Liver (tissue), 3 donors: ENCODE data around the gene MYH13.

Experiments
- EGR1 ChIP-seq, 2 donors: IDR thresholded peaks; 2 replicates each; pipeline ENCODE4 v1.6.1; 2016 to 2018; ENCODE audit warnings: antibody characterized with exemption in 2 of 2, low read depth in 2 of 2
- GABPA ChIP-seq, 2 donors: IDR thresholded peaks in 1 of 2; conservative IDR thresholded peaks in 1 of 2; 2 replicates each; pipeline ENCODE4 v1.6.1; 2016; ENCODE audit warnings: antibody characterized with exemption in 2 of 2, mild to moderate bottlenecking in 1 of 2, moderate library complexity in 1 of 2
- REST ChIP-seq: IDR thresholded peaks from 2 replicates; pipeline ENCODE4 v1.6.1; 2016; ENCODE audit warnings: antibody characterized with exemption, mild to moderate bottlenecking
- RXRA ChIP-seq, 2 donors: IDR thresholded peaks; 2 replicates each; pipeline ENCODE4 v1.6.1; 2017 to 2018; ENCODE audit warnings: antibody characterized with exemption in 2 of 2, mild to moderate bottlenecking in 1 of 2
- SP1 ChIP-seq: IDR thresholded peaks from 2 replicates; pipeline ENCODE4 v1.6.1; 2018; ENCODE audit warnings: antibody characterized with exemption, mild to moderate bottlenecking
- YY1 ChIP-seq: IDR thresholded peaks from 2 replicates; pipeline ENCODE4 v1.6.1; 2016; ENCODE audit warnings: antibody characterized with exemption, mild to moderate bottlenecking
- TF ChIP-seq, protein P1 (sequence below): fragments of 150-350 bp; IDR thresholded peaks from 2 replicates; pipeline ENCODE4 v1.5.1; 2017; ENCODE audit warnings: improper control_type of control experiment, low read depth, low read length; ENCODE audit not compliant: missing input control
- TF ChIP-seq, protein P2 (sequence below): IDR thresholded peaks from 2 replicates; pipeline ENCODE4 v1.6.1; 2016; ENCODE audit warnings: antibody characterized with exemption
- donor health status: healthy.
- donor health status: healthy.

DNA sequence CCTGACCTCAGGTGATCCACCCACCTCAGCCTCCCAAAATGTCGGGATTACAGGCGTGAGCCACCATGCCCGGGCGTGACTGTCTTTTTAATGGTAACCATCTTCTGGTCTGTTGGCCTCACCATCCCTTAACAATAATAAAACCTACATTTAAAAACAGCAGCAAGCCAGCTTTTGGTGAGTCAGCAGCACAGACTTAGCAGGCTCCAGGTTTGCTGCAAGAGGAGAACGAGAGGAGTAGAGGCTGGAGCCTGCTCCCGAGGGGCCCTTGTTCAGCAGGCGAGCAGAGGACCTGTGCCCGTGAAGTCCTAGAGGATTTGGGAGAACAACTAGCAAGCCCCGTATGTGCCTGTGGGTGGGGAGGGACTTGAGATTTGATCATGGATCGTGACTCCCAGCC, 35.7 kb downstream of the MYH13 start:
- TF ChIP-seq, protein P1, sequence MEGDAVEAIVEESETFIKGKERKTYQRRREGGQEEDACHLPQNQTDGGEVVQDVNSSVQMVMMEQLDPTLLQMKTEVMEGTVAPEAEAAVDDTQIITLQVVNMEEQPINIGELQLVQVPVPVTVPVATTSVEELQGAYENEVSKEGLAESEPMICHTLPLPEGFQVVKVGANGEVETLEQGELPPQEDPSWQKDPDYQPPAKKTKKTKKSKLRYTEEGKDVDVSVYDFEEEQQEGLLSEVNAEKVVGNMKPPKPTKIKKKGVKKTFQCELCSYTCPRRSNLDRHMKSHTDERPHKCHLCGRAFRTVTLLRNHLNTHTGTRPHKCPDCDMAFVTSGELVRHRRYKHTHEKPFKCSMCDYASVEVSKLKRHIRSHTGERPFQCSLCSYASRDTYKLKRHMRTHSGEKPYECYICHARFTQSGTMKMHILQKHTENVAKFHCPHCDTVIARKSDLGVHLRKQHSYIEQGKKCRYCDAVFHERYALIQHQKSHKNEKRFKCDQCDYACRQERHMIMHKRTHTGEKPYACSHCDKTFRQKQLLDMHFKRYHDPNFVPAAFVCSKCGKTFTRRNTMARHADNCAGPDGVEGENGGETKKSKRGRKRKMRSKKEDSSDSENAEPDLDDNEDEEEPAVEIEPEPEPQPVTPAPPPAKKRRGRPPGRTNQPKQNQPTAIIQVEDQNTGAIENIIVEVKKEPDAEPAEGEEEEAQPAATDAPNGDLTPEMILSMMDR = no peak
- TF ChIP-seq, protein P2, sequence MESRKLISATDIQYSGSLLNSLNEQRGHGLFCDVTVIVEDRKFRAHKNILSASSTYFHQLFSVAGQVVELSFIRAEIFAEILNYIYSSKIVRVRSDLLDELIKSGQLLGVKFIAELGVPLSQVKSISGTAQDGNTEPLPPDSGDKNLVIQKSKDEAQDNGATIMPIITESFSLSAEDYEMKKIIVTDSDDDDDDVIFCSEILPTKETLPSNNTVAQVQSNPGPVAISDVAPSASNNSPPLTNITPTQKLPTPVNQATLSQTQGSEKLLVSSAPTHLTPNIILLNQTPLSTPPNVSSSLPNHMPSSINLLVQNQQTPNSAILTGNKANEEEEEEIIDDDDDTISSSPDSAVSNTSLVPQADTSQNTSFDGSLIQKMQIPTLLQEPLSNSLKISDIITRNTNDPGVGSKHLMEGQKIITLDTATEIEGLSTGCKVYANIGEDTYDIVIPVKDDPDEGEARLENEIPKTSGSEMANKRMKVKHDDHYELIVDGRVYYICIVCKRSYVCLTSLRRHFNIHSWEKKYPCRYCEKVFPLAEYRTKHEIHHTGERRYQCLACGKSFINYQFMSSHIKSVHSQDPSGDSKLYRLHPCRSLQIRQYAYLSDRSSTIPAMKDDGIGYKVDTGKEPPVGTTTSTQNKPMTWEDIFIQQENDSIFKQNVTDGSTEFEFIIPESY = no peak
- TF ChIP-seq YY1 = no peak
- TF ChIP-seq REST = no peak
- no peak for TF ChIP-seq EGR1 (IDR thresholded peaks at IDR 0.05; ENCODE audit: low read depth in 2 of 2)
- no peak for TF ChIP-seq RXRA (IDR thresholded peaks at IDR 0.05)
- TF ChIP-seq GABPA (IDR thresholded peaks at IDR 0.05 in 1 of 2, conservative IDR thresholded peaks at IDR 0.05 in 1 of 2) = no peak
- TF ChIP-seq SP1 = no peak
